ENCODE results near the gene DUSP5.

The DUSP5 gene

DNA sequence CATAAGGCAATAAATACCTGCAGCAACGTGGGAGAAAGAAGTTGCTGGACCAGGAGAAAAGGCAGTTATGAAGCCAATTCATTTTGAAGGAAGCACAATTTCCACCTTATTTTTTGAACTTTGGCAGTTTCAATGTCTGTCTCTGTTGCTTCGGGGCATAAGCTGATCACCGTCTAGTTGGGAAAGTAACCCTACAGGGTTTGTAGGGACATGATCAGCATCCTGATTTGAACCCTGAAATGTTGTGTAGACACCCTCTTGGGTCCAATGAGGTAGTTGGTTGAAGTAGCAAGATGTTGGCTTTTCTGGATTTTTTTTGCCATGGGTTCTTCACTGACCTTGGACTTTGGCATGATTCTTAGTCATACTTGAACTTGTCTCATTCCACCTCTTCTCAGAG lies 13.0 kb downstream of the DUSP5 start:
- Histone ChIP-seq H4K5ac (ENCODE audit: low read length) (no peak overlapping the region), H2BK5ac (ENCODE audit: low read length) (no peak overlapping the region), H3K9ac (ENCODE audit: low read length) (no peak overlapping the region), H3K4me1 (ENCODE audit: control insufficient read depth, low read depth, low read length) (peaks cover 4% of the 10 kb centered on the region), H3K23ac (ENCODE audit: low read length) (no peak overlapping the region), H3K4me3 (ENCODE audit: low read length) (no peak overlapping the region), H3K79me1 (ENCODE audit: low read length) (peaks cover 58% of the 10 kb centered on the region), H3K27ac (ENCODE audit: low read depth, low read length) (no peak overlapping the region), H3K56ac (ENCODE audit: low read length) (no peak overlapping the region), H3K36me3 (ENCODE audit: control insufficient read depth, insufficient read depth, low read length) (peaks cover 44% of the 10 kb centered on the region), H3K79me2 (ENCODE audit: control insufficient read depth, insufficient read depth, low read length) (peaks cover 49% of the 10 kb centered on the region), H2BK120ac (ENCODE audit: low read depth, low read length) (no peak overlapping the region), H2BK15ac (replicated peaks; ENCODE audit: low read depth) (no peak overlapping the region), H3K18ac (ENCODE audit: low read length) (no peak overlapping the region), H3K4me2 (ENCODE audit: low read length) (no peak overlapping the region), H3K4ac (ENCODE audit: low read depth, low read length) (no peak overlapping the region), H2AK5ac (ENCODE audit: low read length) (no peak overlapping the region), H3K27me3 (ENCODE audit: insufficient read depth, low read length, poor library complexity) (no peaks in the 10 kb centered on the region), H4K8ac (ENCODE audit: low read depth, low read length) (no peak overlapping the region)
- WGBS (ENCODE audit: extremely low coverage, insufficient coverage, low lambda C conversion rate) = no CpG with 5 or more reads among the region's 3 CpGs
- no peak for DNase-seq

DNA sequence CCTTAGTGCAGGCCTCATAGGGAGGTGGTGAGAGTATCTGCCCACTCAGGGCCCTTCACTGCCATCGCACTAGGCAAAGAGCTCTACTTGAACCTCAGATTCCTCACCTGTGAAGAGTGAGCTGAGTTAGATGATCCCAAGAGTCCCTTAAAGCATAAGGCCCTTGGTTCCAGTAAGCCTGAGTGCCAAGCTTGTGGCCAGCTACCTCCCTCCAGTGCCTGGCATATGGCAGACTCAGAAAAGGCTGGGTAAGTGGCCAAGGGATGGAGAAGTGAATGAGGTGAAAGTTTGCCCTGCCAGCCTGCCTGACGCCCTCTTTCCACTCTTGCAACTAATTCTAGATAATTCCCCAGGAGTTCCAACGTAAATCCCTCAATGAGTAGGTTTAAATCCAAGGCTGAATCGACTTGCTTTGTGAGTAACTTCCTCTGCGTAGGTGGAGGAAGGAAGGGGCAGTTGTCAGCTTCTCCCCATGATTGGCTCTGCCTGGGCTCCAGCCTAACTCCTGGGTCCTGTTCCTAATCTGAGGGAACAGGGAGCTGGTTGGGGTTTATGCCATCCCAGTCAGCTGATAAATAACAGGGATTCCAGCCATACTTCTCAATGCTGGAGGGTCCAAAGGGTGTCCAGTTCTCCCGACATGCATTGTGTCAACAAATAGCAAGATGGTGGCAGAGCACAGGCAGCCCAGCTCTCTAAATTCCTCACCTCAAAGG lies 14.2 kb downstream of the DUSP5 start:
- WGBS (ENCODE audit: extremely low coverage, insufficient coverage, low lambda C conversion rate) = no CpG with 5 or more reads among the region's 6 CpGs
- no peaks in the 10 kb centered on the region for H3K27me3 ChIP-seq (ENCODE audit: insufficient read depth, low read length, poor library complexity)
- H2BK5ac ChIP-seq (ENCODE audit: low read length) = no peak overlapping the region
- peak overlapping the region; percentile 1 for H3K27ac ChIP-seq (ENCODE audit: low read depth, low read length)
- no peak overlapping the region for H2BK15ac ChIP-seq (replicated peaks; ENCODE audit: low read depth)
- H3K9ac ChIP-seq (ENCODE audit: low read length) = no peak overlapping the region
- peaks cover 51% of the 10 kb centered on the region for H3K79me1 ChIP-seq (ENCODE audit: low read length)
- no peak overlapping the region for H3K56ac ChIP-seq (ENCODE audit: low read length)
- no peak overlapping the region for H2BK120ac ChIP-seq (ENCODE audit: low read depth, low read length)
- no peak for DNase-seq
- H3K4me1 ChIP-seq (ENCODE audit: control insufficient read depth, low read depth, low read length) = peaks cover 4% of the 10 kb centered on the region
- H3K4me2 ChIP-seq (ENCODE audit: low read length) = no peak overlapping the region
- peaks cover 42% of the 10 kb centered on the region for H3K36me3 ChIP-seq (ENCODE audit: control insufficient read depth, insufficient read depth, low read length)
- H4K8ac ChIP-seq (ENCODE audit: low read depth, low read length) = no peak overlapping the region
- no peak overlapping the region for H3K23ac ChIP-seq (ENCODE audit: low read length)
- H2AK5ac ChIP-seq (ENCODE audit: low read length) = no peak overlapping the region
- no peak overlapping the region for H4K5ac ChIP-seq (ENCODE audit: low read length)
- H3K4ac ChIP-seq (ENCODE audit: low read depth, low read length) = no peak overlapping the region
- H3K4me3 ChIP-seq (ENCODE audit: low read length) = no peak overlapping the region
- H3K79me2 ChIP-seq (ENCODE audit: control insufficient read depth, insufficient read depth, low read length) = peaks cover 40% of the 10 kb centered on the region
- no peak overlapping the region for H3K18ac ChIP-seq (ENCODE audit: low read length)

DNA sequence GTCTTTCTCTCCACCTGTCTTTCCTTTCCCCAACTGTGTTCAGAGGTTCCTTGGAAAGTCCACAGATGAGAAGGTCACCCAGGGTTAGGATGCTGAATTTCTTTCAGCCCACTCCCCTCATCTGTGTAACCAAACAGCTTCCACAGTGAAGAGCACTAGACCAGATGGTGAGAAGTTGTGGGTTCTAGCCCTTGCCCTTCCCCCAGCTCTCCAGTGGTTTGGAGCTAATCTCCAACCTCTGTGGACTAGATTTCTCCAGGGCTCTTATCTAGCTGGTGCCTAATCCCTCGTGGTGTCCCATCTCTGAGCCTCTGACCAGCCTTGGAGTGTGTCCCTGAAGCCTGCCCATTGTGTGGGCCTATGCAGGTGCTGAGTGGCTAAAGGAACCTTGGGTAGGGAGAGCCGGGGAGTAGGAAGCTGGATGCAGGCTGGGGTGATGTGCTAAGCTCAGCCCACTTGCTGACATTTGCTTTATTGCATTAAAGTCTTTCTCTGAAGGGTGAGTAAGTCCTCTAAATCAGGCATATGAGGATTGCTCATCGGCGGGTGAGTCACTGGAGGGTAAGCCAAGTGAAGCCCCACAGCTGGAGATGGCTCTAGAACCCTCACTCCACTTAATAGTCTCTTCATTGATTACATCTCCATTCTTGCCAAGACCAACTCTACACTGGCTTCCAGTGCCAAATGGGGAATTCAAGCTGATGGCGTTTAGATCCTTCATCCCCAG lies 14.9 kb downstream of the DUSP5 start:
- no peak overlapping the region for H3K23ac ChIP-seq (ENCODE audit: low read length)
- no peak overlapping the region for H4K8ac ChIP-seq (ENCODE audit: low read depth, low read length)
- DNase-seq = no peak
- no CpG with 5 or more reads among the region's 5 CpGs for WGBS (ENCODE audit: extremely low coverage, insufficient coverage, low lambda C conversion rate)
- peaks cover 38% of the 10 kb centered on the region for H3K36me3 ChIP-seq (ENCODE audit: control insufficient read depth, insufficient read depth, low read length)
- H3K79me2 ChIP-seq (ENCODE audit: control insufficient read depth, insufficient read depth, low read length) = peaks cover 34% of the 10 kb centered on the region
- no peak overlapping the region for H3K4me3 ChIP-seq (ENCODE audit: low read length)
- peaks cover 4% of the 10 kb centered on the region for H3K4me1 ChIP-seq (ENCODE audit: control insufficient read depth, low read depth, low read length)
- H3K18ac ChIP-seq (ENCODE audit: low read length) = no peak overlapping the region
- no peaks in the 10 kb centered on the region for H3K27me3 ChIP-seq (ENCODE audit: insufficient read depth, low read length, poor library complexity)
- no peak overlapping the region for H2AK5ac ChIP-seq (ENCODE audit: low read length)
- no peak overlapping the region for H3K56ac ChIP-seq (ENCODE audit: low read length)
- no peak overlapping the region for H3K4ac ChIP-seq (ENCODE audit: low read depth, low read length)
- no peak overlapping the region for H2BK15ac ChIP-seq (replicated peaks; ENCODE audit: low read depth)
- no peak overlapping the region for H2BK5ac ChIP-seq (ENCODE audit: low read length)
- H3K79me1 ChIP-seq (ENCODE audit: low read length) = peaks cover 45% of the 10 kb centered on the region
- H2BK120ac ChIP-seq (ENCODE audit: low read depth, low read length) = no peak overlapping the region
- no peak overlapping the region for H4K5ac ChIP-seq (ENCODE audit: low read length)
- no peak overlapping the region for H3K9ac ChIP-seq (ENCODE audit: low read length)
- no peak overlapping the region for H3K4me2 ChIP-seq (ENCODE audit: low read length)
- H3K27ac ChIP-seq (ENCODE audit: low read depth, low read length) = no peak overlapping the region

DNA sequence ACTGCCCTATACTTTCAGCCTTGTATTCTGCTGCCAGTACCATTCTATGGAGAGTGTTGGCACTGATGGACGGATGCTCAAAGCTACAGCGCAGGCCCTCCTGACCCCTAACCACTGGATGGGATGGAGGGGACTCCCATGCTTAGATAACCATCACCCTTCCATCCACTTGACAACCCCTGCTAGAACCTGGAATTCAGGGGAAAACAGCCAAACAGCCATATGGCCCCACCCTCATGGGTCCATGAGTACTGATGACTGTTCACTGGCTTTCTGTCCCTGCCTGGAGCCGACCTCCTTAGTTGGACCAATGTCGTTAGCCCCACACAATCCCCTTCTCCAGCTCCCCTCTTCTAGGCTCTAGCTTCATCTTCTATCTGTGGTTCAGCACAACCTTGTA lies 16.2 kb downstream of the DUSP5 start:
- no peaks in the 10 kb centered on the region for H3K4me1 ChIP-seq (ENCODE audit: control insufficient read depth, low read depth, low read length)
- H3K79me2 ChIP-seq (ENCODE audit: control insufficient read depth, insufficient read depth, low read length) = peaks cover 22% of the 10 kb centered on the region
- H4K5ac ChIP-seq (ENCODE audit: low read length) = no peak overlapping the region
- H2BK120ac ChIP-seq (ENCODE audit: low read depth, low read length) = no peak overlapping the region
- no peak overlapping the region for H3K4me3 ChIP-seq (ENCODE audit: low read length)
- H4K8ac ChIP-seq (ENCODE audit: low read depth, low read length) = no peak overlapping the region
- WGBS (ENCODE audit: extremely low coverage, insufficient coverage, low lambda C conversion rate) = no CpG with 5 or more reads among the region's 4 CpGs
- H3K56ac ChIP-seq (ENCODE audit: low read length) = no peak overlapping the region
- no peak overlapping the region for H2AK5ac ChIP-seq (ENCODE audit: low read length)
- H3K27me3 ChIP-seq (ENCODE audit: insufficient read depth, low read length, poor library complexity) = no peaks in the 10 kb centered on the region
- H2BK5ac ChIP-seq (ENCODE audit: low read length) = no peak overlapping the region
- H3K18ac ChIP-seq (ENCODE audit: low read length) = no peak overlapping the region
- peaks cover 35% of the 10 kb centered on the region for H3K79me1 ChIP-seq (ENCODE audit: low read length)
- no peak for DNase-seq
- H3K4ac ChIP-seq (ENCODE audit: low read depth, low read length) = no peak overlapping the region
- H3K9ac ChIP-seq (ENCODE audit: low read length) = no peak overlapping the region
- H3K27ac ChIP-seq (ENCODE audit: low read depth, low read length) = no peak overlapping the region
- no peak overlapping the region for H3K23ac ChIP-seq (ENCODE audit: low read length)
- no peak overlapping the region for H2BK15ac ChIP-seq (replicated peaks; ENCODE audit: low read depth)
- peaks cover 34% of the 10 kb centered on the region for H3K36me3 ChIP-seq (ENCODE audit: control insufficient read depth, insufficient read depth, low read length)
- H3K4me2 ChIP-seq (ENCODE audit: low read length) = no peak overlapping the region

DNA sequence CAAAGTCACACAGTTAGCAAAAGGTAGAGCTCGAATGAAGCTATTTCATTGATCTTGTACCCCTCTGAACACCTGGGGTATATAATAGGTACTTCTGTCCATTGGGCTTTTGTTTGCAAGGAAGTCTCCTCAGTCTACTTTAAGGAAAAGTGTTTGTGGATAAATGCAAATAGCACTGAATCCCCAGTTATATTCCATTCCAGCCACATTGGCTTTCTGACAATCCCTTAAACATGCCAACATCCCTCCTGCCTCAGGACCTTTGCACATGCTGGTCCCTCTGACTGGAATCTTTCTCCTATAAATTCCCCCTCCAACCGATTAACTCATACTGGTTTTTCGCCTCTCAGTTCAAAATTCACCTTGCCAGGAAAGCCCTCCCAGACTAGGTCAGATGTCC lies 17.1 kb downstream of the DUSP5 start:
- no peak overlapping the region for H3K4me2 ChIP-seq (ENCODE audit: low read length)
- no peak overlapping the region for H2BK15ac ChIP-seq (replicated peaks; ENCODE audit: low read depth)
- no peak overlapping the region for H4K5ac ChIP-seq (ENCODE audit: low read length)
- DNase-seq = no peak
- no peak overlapping the region for H3K4ac ChIP-seq (ENCODE audit: low read depth, low read length)
- peaks cover 27% of the 10 kb centered on the region for H3K79me1 ChIP-seq (ENCODE audit: low read length)
- H3K27me3 ChIP-seq (ENCODE audit: insufficient read depth, low read length, poor library complexity) = no peaks in the 10 kb centered on the region
- H2BK120ac ChIP-seq (ENCODE audit: low read depth, low read length) = no peak overlapping the region
- no peak overlapping the region for H3K56ac ChIP-seq (ENCODE audit: low read length)
- no peak overlapping the region for H4K8ac ChIP-seq (ENCODE audit: low read depth, low read length)
- no peaks in the 10 kb centered on the region for H3K4me1 ChIP-seq (ENCODE audit: control insufficient read depth, low read depth, low read length)
- peaks cover 32% of the 10 kb centered on the region for H3K36me3 ChIP-seq (ENCODE audit: control insufficient read depth, insufficient read depth, low read length)
- WGBS (ENCODE audit: extremely low coverage, insufficient coverage, low lambda C conversion rate) = no CpG with 5 or more reads among the region's 3 CpGs
- no peak overlapping the region for H3K9ac ChIP-seq (ENCODE audit: low read length)
- H2AK5ac ChIP-seq (ENCODE audit: low read length) = no peak overlapping the region
- H3K4me3 ChIP-seq (ENCODE audit: low read length) = no peak overlapping the region
- peaks cover 16% of the 10 kb centered on the region for H3K79me2 ChIP-seq (ENCODE audit: control insufficient read depth, insufficient read depth, low read length)
- H3K23ac ChIP-seq (ENCODE audit: low read length) = no peak overlapping the region
- H2BK5ac ChIP-seq (ENCODE audit: low read length) = no peak overlapping the region
- no peak overlapping the region for H3K18ac ChIP-seq (ENCODE audit: low read length)
- H3K27ac ChIP-seq (ENCODE audit: low read depth, low read length) = no peak overlapping the region
